GM06990 (cell line): ENCODE data around the gene ELMO1.

Experiments
- DNase-seq: peaks from one replicate; pipeline ENCODE4 v3.0.0-alpha.2; 2011; ENCODE audit not compliant: insufficient read length; ENCODE audit errors: extremely low read depth
- H3K27me3 ChIP-seq: replicated peaks from 2 replicates; pipeline ENCODE4 v1.6.0; 2011; ENCODE audit warnings: low read length; ENCODE audit not compliant: control insufficient read depth, insufficient read depth
- H3K36me3 ChIP-seq: 2 replicates; pipeline ENCODE4 v1.5.1; 2011; ENCODE audit warnings: low read length; ENCODE audit not compliant: control insufficient read depth, insufficient read depth
- H3K4me3 ChIP-seq: replicated peaks from 2 replicates; pipeline ENCODE4 v1.5.1; 2011; ENCODE audit warnings: low read depth, mild to moderate bottlenecking, control low read depth, low read length
- CTCF ChIP-seq: IDR thresholded peaks from 2 replicates; pipeline ENCODE4 v1.5.1; 2011; ENCODE audit warnings: low read length, control low read depth, mild to moderate bottlenecking, inconsistent platforms; ENCODE audit not compliant: insufficient read depth, poor library complexity, severe bottlenecking

The ELMO1 gene

GRCh38 chr7:36995776-36996175 lies 452.9 kb downstream of the ELMO1 start:
- H3K36me3 ChIP-seq = no peaks in the 10 kb centered on the region; the same call in 1 of the 2 replicates
- TF ChIP-seq CTCF = no peak
- no peaks in the 10 kb centered on the region for H3K27me3 ChIP-seq
- H3K4me3 ChIP-seq = no peak overlapping the region
- no peak for DNase-seq

GRCh38 chr7:36994456-36995112 lies 454.1 kb downstream of the ELMO1 start:
- H3K27me3 ChIP-seq = no peaks in the 10 kb centered on the region
- no peaks in the 10 kb centered on the region; the same call in 1 of the 2 replicates for H3K36me3 ChIP-seq
- no peak overlapping the region for H3K4me3 ChIP-seq
- TF ChIP-seq CTCF = no peak
- no peak for DNase-seq

GRCh38 chr7:36986948-36987724 lies 461.5 kb downstream of the ELMO1 start:
- Histone ChIP-seq H3K36me3 (no peaks in the 10 kb centered on the region; the same call in 1 of the 2 replicates), H3K27me3 (no peaks in the 10 kb centered on the region), H3K4me3 (no peak overlapping the region)
- peak; percentile 6 for DNase-seq
- TF ChIP-seq CTCF = peak; percentile 95

GRCh38 chr7:36986511-36986933 lies 462.1 kb downstream of the ELMO1 start:
- TF ChIP-seq CTCF = no peak
- H3K36me3 ChIP-seq = no peaks in the 10 kb centered on the region; the same call in 1 of the 2 replicates
- no peaks in the 10 kb centered on the region for H3K27me3 ChIP-seq
- no peak for DNase-seq
- no peak overlapping the region for H3K4me3 ChIP-seq

GRCh38 chr7:36985866-36986400 lies 462.7 kb downstream of the ELMO1 start:
- TF ChIP-seq CTCF = no peak
- no peaks in the 10 kb centered on the region for H3K27me3 ChIP-seq
- no peak overlapping the region for H3K4me3 ChIP-seq
- H3K36me3 ChIP-seq = no peaks in the 10 kb centered on the region; the same call in 1 of the 2 replicates
- DNase-seq = no peak
